ENCODE measurements around the gene CHST11.
"Not testable (repeated sequence)": the region's sequence is repeated elsewhere in the genome, so short reads cannot be mapped to it uniquely, and the experiment has no call there.

The CHST11 gene

DNA sequence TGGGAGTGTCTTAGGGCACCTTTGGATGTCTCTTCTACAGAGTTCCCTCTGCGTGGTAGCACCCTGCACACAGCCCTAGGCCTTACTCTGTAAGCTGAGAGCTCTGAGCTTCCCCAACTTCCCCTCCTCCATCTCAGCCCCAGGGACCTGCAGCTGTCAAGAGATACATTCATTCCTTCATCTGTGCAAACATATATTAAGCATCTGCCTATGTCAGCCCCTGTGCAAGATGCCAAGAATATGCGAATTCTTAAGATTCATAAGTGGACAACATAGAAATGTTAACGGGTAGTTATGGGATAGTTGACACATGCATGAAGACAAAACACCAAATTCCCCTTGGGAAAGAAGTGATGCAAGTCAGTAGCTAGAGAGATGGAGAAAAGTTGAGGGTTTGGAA lies 310.5 kb downstream of the CHST11 start:
- no peak for DNase-seq (ENCODE audit: low read depth)

DNA sequence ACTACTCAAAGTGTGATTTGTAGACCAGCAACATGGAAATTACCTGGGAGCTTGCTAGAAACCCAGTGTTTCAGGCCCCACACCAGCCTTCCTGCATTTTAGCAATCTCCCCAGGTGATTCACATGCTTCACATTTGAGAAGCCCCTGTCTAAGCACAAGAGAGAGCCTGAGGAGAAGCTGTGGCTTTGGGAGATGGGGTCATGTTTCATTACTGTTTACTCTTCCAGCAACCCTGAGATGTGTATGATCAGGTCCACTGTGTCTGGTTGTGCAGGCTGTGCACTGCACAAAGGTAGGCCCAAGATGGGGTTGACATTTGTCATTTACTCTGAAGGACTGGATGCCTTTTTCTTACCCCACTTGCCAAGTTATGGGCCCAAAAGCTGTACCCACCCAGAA lies 311.3 kb downstream of the CHST11 start:
- no peak for DNase-seq (ENCODE audit: low read depth)

DNA sequence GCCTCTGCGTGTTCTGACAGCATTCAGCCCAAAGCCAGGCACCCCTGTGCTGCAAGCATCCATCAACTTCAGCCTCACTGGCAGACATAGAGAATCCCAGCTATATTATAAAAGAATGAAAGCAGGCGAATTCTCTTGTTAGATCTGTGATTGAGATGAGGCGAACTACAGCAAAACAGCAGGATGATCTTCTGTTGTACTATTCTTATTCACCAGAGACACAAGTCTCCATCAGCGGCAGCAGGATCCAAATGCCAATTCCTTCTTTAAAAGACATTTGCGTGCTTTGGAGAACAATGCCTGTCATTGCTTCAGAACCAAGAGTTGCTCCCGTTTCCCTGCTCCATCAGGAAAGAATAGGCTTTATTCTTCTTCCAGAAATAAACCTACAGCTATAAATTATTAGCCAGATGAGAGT lies 312.4 kb downstream of the CHST11 start:
- no peak for DNase-seq (ENCODE audit: low read depth)

DNA sequence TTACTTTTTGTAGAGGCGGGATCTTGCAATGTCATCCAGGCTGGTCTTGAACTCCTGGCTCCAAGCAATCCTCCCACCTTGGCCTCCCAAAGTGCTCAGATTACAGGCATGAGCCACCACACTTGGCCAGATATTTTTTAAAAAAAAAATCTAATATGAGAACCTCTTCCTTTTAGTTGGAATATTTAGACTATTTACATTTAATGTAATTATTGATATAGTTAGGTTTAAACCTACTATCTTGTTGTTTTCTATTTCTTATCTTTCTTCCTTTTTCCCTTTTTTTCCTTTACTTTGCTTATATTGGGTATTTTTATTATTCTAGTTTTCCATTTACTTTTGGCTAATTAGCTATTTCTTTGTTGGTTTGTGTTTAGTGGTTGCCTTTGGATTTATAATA lies 315.6 kb downstream of the CHST11 start:
- DNase-seq (ENCODE audit: low read depth), result no peak

DNA sequence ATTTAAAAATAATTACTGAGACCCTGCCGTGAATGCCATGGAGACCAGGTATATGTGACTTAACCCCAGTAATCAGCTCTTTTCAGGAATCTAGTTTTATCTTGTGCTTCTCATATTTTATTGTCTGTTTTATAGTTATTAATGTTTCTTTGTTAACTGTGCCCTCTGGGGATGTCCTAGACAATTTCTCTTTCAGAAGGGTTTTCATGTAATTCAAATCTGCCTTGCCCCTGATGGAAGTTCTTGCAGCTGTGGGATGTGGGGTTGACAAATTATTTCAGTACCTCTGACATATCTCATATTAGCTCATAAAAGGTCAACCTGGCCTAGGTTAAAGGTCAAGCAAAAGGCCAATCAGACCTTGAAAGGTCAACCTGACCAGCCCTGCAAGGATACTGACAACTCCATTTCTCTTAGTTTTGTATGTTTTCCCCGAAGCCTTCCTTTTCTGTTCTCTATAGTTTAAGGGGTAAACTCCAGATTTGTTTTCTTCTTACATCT lies 319.0 kb downstream of the CHST11 start:
- no peak for DNase-seq (ENCODE audit: low read depth)

DNA sequence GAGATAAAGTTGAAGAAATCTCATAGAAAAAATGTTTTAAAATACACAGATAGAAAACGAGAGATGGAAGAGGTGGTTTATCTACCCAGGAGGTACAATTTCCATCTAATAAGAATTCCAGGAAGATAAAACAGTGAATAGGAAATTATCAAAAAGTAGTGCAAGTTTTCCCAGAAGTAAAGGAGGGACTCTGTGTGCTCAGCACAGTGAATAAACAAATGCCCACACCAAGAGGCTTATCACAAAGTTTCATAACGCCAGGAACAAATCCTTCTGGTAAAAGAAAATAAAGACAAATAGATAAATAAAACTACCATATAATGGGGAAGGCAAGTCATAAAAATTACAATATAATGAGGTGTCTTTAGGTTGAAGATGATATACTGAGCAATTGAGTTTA lies 322.4 kb downstream of the CHST11 start:
- DNase-seq (ENCODE audit: low read depth), result no peak

DNA sequence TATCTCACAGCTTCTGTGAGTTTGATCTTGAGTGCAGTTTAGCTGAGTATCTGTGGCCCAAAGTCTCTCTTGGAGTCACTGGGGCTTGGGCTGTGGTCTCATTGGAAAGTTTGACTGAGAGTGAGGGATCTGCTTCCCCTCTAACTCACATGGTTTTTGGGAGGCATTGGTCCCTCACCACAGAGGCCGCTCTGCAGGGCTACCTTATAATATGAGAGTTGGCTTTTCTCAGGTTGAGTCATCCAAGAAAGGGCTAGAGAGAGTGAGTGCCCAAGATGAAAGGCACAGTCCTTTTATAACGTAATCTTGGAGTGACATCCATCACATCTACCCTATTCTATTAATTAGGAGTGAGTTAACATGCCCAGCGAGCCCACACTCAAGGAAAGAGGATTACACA lies 325.5 kb downstream of the CHST11 start:
- no peak for DNase-seq (ENCODE audit: low read depth)

DNA sequence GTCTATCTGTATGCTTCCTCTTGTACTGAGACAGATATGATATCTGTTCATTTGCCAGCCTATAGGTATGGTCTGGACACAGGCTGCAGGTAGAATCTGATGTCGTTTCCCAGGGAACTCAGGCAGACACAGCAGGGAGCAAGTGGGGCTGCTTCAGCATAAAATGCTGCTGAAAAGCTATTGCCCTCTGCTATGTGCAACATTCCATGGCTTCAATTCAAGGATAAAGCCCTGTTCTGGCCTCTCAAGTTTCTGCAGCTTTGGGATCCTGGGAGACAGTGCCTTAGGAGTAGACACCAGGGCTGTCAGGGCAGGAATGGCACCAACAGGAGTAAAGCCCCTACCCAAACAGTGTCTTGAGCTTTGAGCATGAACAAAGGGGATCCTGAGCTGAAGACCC lies 327.8 kb downstream of the CHST11 start:
- peak; percentile 12 for DNase-seq (ENCODE audit: low read depth)

DNA sequence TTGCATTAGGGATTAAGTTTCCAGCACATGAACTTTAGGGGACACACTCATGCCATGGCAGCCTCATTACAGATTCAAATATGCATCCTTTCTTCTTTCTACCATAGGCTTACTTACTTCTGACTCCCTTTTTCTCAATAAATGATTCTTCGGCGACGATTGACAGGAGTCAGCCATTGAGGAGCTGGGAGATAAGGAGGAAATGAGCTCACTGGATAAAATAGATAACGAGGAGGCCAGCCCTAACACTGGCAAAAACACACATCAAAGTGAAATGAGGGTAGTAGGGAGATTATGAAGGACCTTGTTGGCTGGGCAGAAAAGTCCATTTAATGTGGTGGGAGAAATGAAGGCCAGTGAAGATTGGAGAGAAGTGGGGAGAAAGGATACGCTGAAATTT lies 329.1 kb downstream of the CHST11 start:
- no peak for DNase-seq (ENCODE audit: low read depth)

DNA sequence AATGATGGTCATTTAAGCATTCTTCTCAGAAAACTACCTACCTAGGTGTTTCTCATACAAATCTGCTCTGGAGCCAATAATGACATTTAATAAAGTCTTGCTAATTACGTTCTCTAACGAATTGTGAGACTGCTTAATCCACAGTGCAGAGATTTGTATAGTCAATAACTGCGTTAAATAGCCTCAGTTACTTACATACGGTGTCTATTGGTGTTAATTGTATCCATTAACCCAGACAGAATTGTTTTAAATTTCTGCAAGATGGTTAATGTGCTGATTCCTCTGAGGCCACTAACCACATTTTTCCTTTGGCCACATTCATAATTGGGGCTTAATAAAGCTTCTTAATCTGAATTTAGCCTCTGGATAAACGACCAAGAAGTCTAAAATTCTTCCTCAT lies 329.6 kb downstream of the CHST11 start:
- no peak for DNase-seq (ENCODE audit: low read depth)

DNA sequence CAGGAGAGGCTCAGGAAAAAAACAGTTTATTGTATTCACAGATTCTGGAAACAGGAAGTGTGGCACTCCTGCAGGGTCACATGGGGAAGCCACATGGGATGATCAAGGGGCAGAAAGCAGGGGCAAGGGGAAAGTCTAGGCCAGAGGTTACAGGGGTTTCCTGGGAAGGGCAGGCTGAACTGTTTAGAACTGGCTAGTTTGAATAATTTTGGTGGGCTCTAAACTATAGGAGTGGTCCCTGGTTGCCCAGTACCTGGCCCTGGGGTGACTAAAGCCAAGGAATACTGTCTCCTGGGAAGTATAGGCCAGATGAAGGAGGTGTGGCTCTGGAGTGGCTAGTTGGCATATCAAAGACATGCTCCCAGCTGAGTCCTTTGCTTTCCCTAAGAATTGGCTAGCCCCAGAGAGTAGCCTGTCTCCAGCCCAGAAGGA lies 332.1 kb downstream of the CHST11 start:
- DNase-seq (ENCODE audit: low read depth), result no peak

DNA sequence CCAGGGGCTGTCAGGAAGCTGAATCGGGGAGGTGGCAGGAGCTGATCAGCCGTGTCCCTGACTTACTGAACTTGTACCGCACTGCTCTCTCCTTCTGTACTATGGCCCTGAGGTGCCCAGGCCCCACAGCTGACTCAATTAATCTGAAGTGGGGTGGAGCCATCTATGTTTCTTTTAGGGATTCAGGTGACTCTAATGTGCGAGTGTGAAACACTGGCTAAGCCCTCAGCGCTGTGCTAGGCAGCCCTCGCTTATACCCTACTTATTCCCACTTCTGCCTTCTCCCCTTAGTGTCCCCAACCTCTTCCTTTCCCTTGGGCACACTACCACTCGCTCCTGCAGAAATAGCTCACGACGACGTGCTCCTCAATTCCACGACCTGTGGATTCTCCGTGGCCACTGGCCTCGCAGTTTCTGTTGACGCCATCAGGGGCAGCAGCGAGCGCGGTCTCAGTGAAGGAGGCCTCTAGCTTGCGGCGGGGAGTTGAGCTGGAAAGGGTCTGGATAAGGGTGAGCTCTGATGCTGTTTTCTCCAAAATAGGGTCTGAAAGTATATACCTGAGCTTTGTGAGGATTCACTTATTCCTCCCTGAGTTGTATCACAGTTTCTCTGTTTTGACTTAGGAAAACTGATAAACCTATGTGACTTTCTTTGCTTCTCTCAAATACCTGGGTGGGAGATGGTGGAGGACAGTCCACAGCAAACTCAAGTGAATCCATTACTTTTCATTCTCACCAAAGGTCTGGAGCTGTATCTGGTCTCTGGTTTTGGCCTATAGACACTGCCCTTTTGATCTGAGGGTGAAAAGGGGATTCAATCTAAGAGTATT lies 333.8 kb downstream of the CHST11 start:
- peak; percentile 12 for DNase-seq (ENCODE audit: low read depth)

DNA sequence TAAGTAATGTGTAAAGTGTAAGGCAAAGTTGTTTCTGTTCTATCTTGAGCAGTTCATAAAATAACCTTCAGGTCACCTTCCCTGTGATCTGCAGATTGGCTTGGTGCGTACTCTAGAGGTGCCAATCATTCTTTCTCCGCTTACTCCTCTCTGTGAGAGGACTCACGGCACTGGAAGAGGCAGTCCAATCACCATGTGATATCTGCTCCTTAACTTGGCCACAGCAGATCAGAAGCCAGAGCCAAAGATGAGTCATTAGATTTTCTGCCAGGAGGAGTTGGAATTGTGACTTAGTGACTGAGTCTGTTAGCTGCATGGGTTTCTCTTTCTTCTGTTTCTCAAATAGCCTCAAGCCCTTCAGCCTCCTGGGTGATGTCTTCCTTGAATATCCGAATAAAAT lies 335.8 kb downstream of the CHST11 start:
- DNase-seq (ENCODE audit: low read depth), result peak; percentile 93

DNA sequence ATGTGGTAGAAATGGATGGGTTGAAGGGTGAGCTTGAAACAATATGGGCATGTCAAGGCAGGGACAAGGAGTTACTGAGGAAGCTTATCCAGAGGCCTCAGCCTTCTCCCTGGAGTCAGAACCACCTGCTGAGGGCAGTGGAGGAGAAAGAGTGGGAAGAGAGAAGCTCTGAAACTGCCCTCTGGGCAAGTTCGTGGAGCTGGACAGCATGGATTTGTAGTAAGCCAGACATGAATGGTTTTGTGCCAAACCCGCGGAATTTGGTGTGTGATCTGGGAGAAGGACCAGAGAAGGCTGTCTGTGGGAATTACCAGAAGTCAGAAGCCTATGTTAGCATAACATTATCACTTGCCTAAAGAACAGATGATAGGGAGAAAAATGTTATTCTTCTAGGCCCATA lies 336.5 kb downstream of the CHST11 start:
- peak; percentile 93 for DNase-seq (ENCODE audit: low read depth)

DNA sequence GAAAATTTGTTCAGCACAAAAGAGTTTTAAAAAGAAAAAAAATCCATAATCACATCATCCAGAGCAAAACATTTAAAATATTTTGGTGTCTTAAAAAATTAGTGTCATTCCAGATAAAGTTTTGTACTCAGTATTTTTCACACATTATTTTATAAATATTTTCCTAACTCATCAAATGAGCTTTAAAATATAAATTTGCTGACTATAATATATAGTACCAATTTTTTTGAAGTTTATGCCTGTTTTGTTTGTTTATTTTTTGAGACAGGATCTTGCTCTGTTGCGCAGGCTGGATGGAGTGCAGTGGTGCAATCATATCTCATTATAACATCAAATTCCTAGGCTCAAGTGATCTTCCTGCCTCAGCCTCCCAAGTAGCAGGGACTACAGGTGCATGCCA lies 337.2 kb downstream of the CHST11 start:
- DNase-seq (ENCODE audit: low read depth), result no peak

DNA sequence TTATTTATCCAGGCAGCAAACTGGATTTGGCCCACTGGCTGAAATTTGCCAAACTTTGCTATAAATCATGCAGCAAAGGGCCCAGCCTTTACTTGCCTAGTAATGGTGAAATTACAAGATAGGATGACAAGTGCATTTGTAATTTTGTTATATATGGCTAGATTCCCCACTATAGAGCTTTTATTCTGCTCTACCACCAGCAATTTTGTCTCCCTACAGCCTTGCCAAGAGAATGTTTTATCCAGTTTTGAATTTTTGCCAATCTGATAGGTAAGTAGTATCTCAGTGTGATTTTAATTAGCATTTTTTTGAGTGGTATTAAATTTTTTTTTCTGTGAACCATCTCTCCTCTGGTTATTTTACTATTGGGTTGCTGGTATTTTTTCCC lies 339.7 kb downstream of the CHST11 start:
- DNase-seq (ENCODE audit: low read depth), result no peak

DNA sequence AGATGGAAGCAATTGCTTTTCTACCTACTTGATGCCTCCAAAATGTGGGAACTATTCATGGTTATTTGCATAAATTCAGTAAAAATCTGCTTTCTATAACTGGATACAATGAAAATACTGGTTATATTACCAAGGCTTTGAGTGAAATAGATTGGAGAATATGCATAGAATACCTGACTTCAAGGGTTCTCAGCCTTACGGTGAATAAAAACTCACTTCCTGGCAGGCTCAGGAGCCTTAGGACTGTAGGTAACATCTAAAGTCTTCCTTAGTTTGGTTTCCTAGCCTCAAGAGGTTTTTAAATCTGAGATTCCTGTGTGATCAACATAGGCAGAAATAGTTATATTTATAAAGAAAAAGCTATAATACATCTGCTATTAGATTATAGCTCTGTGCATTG lies 342.7 kb downstream of the CHST11 start:
- no peak for DNase-seq (ENCODE audit: low read depth)

DNA sequence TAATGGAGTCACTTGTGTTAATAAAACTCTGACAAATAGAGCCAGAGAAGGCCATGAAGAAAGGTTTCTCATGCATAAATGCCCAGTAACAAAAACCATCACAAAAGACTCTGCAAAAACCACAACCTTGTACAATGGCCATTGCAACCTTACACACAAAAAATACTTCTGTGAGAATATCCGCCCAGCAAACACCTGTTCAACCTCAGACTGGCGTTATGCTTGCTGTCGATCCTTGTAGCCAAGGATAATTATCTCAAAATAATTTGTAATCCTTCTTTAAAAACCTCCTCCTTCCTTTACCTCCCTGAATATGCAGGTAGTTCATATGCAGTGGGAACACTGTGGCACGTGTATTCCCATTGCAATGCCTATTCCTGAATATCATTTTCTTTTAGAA lies 344.3 kb downstream of the CHST11 start:
- DNase-seq (ENCODE audit: low read depth), result no peak

DNA sequence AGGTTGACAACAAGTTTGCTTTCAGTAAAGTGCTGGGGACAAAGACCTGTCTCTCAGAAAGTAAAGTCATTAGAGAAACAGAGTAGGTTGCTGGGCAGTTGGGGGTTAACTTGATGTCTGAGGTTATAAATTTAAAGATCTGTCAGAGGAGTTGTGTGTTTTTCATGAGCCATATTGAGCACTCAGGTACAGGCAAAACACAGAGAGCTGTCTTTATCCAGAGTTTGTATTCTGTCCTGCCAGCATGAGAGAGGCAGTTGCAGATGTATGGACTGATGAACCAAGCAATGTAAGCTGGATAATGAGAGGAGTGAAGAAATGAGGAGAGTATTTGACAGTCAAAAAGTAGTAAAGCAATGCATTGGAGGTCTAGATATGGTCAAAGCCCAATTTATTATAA lies 344.7 kb downstream of the CHST11 start:
- no peak for DNase-seq (ENCODE audit: low read depth)

DNA sequence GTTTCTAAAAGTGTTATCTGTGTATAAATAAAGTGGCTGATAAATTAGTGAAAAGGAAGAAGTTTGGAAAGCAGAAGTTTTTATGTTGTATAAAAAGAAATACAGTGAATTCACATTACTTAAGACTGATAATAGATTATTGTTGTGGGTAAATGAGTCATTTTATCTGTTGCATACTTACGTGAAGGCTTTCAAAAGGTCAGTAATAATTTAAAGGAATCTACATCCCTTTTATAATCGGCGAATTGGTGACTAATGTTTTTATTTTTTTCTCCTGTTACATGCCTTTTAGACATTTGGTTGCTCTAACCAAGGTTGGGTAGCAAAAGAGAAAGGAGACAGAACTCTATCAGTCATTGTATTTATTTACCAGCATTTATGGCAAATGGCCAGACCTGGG lies 345.5 kb downstream of the CHST11 start:
- peak; percentile 16 for DNase-seq (ENCODE audit: low read depth)

DNA sequence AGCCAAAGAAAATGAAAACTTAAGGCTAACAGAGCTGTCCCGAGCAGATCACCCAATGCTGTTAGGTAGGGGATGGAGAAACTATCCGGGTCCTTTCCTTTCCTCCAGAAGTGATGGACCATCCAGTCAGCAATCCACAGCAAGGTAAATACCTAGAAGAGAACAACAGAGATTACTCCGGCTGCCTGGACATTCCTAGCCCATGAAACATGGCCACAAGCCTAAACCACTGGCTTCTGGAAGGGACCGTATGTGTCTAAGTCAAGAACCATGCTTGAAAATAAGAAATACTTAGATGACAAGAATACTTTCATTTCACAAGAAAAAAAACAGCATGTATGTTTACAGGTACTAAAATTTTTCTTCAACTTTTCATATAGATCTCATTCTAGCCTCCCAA lies 348.4 kb downstream of the CHST11 start:
- peak; percentile 66 for DNase-seq (ENCODE audit: low read depth)

DNA sequence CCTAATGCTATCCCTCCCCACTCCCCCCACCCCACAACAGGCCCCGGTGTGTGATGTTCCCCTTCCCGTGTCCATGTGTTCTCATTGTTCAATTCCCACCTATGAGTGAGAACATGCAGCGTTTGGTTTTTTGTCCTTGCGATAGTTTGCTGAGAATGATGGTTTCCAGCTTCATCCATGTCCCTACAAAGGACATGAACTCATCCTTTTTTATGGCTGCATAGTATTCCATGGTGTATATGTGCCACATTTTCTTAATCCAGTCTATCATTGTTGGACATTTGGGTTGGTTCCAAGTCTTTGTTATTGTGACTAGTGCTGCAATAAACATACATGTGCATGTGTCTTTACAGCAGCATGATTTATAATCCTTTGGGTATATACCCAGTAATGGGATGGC lies 349.4 kb downstream of the CHST11 start:
- not testable (repeated sequence) for DNase-seq (ENCODE audit: low read depth)

DNA sequence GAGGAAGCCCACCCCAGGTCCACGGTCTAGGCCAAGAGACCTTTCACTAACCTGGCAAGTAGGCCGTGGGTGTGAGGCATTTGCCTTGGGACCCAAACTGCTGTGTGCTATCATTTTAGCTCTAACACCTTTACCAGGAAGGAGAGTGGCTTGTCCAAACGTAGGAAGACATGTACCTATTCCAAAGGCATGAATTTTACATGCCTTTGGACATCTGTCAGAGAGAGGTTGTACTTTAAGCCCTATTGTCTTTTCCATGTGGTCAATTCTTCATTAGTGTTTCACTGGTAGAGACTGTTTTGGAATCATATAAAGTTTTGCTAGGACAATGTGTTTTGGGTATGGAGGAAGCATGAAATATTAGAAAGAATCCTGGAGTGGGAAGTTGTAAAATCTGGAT lies 352.5 kb downstream of the CHST11 start:
- DNase-seq (ENCODE audit: low read depth), result no peak

DNA sequence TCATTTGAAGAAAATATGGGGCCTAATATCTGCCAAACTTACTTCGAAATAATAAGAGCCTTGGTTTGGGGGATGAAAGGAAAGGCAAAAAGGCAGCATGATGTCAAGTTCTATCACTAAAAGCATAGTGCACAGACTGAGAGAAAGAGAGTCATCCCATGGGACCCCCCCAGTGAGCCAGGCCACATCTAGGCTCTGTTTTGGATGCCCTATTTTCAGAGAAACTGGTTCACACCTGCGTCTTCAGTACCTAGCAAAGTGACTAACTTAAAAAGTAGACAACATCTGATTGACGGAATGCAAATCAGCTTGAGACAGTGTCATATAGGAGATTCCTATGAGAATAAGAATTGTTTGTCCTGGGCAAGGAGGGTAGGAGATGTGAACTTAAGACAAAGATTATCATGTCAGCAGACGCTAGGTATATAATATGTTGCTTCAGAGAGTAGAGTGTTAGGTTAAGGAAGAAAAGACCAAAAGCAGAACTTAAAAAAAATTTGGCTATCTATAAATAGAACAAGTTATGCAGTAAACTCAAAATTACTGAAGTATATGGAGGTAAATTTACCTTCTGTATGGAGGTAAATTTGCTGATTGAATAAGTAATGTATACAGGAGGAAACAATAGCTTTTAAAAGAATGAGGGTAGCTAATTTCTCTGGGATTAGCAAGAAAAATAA lies 353.1 kb downstream of the CHST11 start:
- no peak for DNase-seq (ENCODE audit: low read depth)

All from EH (cell line).